ENCODE results near the gene ZBTB5.
"Not testable (repeated sequence)": the region's sequence is repeated elsewhere in the genome, so short reads cannot be mapped to it uniquely, and the experiment has no call there.

Gene ZBTB5

GRCh38 chr9:37405764-37406380 lies 59.4 kb downstream of the ZBTB5 start:
- no peak for DNase-seq (ENCODE audit: low read depth)

- no peak for DNase-seq (ENCODE audit: low read depth)
Observed at GRCh38 chr9:37405350-37405749, 59.9 kb downstream of the ZBTB5 start.

GRCh38 chr9:37404590-37404989 lies 60.7 kb downstream of the ZBTB5 start:
- DNase-seq (ENCODE audit: low read depth), result no peak

- DNase-seq (ENCODE audit: low read depth), result no peak
Observed at GRCh38 chr9:37399336-37399735, 65.9 kb downstream of the ZBTB5 start.

- DNase-seq (ENCODE audit: low read depth), result no peak
Observed at GRCh38 chr9:37398464-37399025, 66.7 kb downstream of the ZBTB5 start.

GRCh38 chr9:37397948-37398347 lies 67.3 kb downstream of the ZBTB5 start:
- not testable (repeated sequence) for DNase-seq (ENCODE audit: low read depth)

GRCh38 chr9:37395663-37396062 lies 69.6 kb downstream of the ZBTB5 start:
- no peak for DNase-seq (ENCODE audit: low read depth)

- no peak for DNase-seq (ENCODE audit: low read depth)
Observed at GRCh38 chr9:37395229-37395628, 70.0 kb downstream of the ZBTB5 start.

GRCh38 chr9:37392272-37392671 lies 73.0 kb downstream of the ZBTB5 start:
- no peak for DNase-seq (ENCODE audit: low read depth)

- no peak for DNase-seq (ENCODE audit: low read depth)
Observed at GRCh38 chr9:37390759-37391158, 74.5 kb downstream of the ZBTB5 start.

Data from stimulated activated CD8-positive, alpha-beta memory T cell treated with anti-CD3 and anti-CD28 coated beads, Interleukin-7, amount 100 ng/mL, for 24 hours (primary cell).